ENCODE data around the gene LITAF. TPM values are rescaled to one million over a fixed set of nuclear protein-coding genes. Genes with fewer than 3 reads are reported as not detected.

Gene LITAF
- polyA plus RNA-seq, 1 donor (not counting 4 experiments of a cell fraction or from before 2014, with no cell fraction given): 85.4 TPM

- Histone ChIP-seq H3K9ac (ENCODE audit: control insufficient read depth, extremely low read depth, insufficient read depth, low read length) (no peak overlapping the region), H3K36me3 (ENCODE audit: control insufficient read depth in 2 of 2, extremely low read depth in 1 of 2, insufficient read depth in 2 of 2, low read length in 2 of 2) (peaks cover 13 to 28% of the 10 kb centered on the region in 2 experiments)
- FAIRE-seq: no peak
Measured at GRCh38 chr16:11557801-11558200, 28.9 kb downstream of the LITAF start.

GRCh38 chr16:11556945-11557720 is 29.6 kb downstream of the LITAF start:
- peaks cover 13 to 28% of the 10 kb centered on the region in 2 experiments for H3K36me3 ChIP-seq (ENCODE audit: control insufficient read depth in 2 of 2, extremely low read depth in 1 of 2, insufficient read depth in 2 of 2, low read length in 2 of 2)
- DNase-seq (ENCODE audit: low read depth, low spot score): no peak
- TF ChIP-seq CTCF (optimal IDR thresholded peaks at IDR 0.05 in 1 of 3, IDR thresholded peaks at IDR 0.05 in 1 of 3, conservative IDR thresholded peaks at IDR 0.05 in 1 of 3; ENCODE audit: extremely low read depth in 1 of 3, insufficient read depth in 2 of 3, low read length in 3 of 3) (no peak), EZH2 (IDR thresholded peaks at IDR 0.05; ENCODE audit: low read length) (no peak)
- H2AFZ ChIP-seq (ENCODE audit: control insufficient read depth, low read length): no peak overlapping the region
- H4K20me1 ChIP-seq (ENCODE audit: control insufficient read depth, extremely low read depth, insufficient read depth, low read length): no peaks in the 10 kb centered on the region
- no peaks in the 10 kb centered on the region for H3K9me1 ChIP-seq (ENCODE audit: control insufficient read depth, extremely low read depth, insufficient read depth, low read length)
- no peak overlapping the region for H3K4me2 ChIP-seq (ENCODE audit: control insufficient read depth, extremely low read depth, insufficient read depth, low read depth, low read length)
- peaks cover 28% of the 10 kb centered on the region for H3K4me1 ChIP-seq (ENCODE audit: control insufficient read depth, extremely low read depth, insufficient read depth, low read length)
- H3K27me3 ChIP-seq (ENCODE audit: control insufficient read depth, extremely low read depth, insufficient read depth, low read length): no peaks in the 10 kb centered on the region
- H3K4me3 ChIP-seq (ENCODE audit: control insufficient read depth in 2 of 3, extremely low read depth in 1 of 3, insufficient read depth in 2 of 3, low read depth in 1 of 3, low read length in 3 of 3): no peak overlapping the region
- no peak overlapping the region for H3K9ac ChIP-seq (ENCODE audit: control insufficient read depth, extremely low read depth, insufficient read depth, low read length)
- peaks cover 7% of the 10 kb centered on the region for H3K9me3 ChIP-seq (ENCODE audit: control insufficient read depth, low read depth, low read length)
- dilution Hi-C loops (cut with MboI; ENCODE audit: extremely low pct_ligation_motif_present, low sequenced_read_pairs): no loop called here
- FAIRE-seq: no peak
- H3K27ac ChIP-seq (ENCODE audit: control insufficient read depth, insufficient read depth, low read length): no peak overlapping the region
- H3K79me2 ChIP-seq (ENCODE audit: control insufficient read depth, insufficient read depth, low read length): peaks cover 50% of the 10 kb centered on the region

More at GRCh38 chr16:11557801-11558200, 28.9 kb downstream of the LITAF start:
- no peaks in the 10 kb centered on the region for H3K27me3 ChIP-seq (ENCODE audit: control insufficient read depth, extremely low read depth, insufficient read depth, low read length)
- no peak overlapping the region for H2AFZ ChIP-seq (ENCODE audit: control insufficient read depth, low read length)
- peaks cover 55% of the 10 kb centered on the region for H3K79me2 ChIP-seq (ENCODE audit: control insufficient read depth, insufficient read depth, low read length)
- dilution Hi-C loops (cut with MboI; ENCODE audit: extremely low pct_ligation_motif_present, low sequenced_read_pairs): no loop called here
- H3K4me2 ChIP-seq (ENCODE audit: control insufficient read depth, extremely low read depth, insufficient read depth, low read depth, low read length): no peak overlapping the region
- H3K9me1 ChIP-seq (ENCODE audit: control insufficient read depth, extremely low read depth, insufficient read depth, low read length): no peaks in the 10 kb centered on the region
- H3K4me1 ChIP-seq (ENCODE audit: control insufficient read depth, extremely low read depth, insufficient read depth, low read length): peaks cover 28% of the 10 kb centered on the region
- no peaks in the 10 kb centered on the region for H4K20me1 ChIP-seq (ENCODE audit: control insufficient read depth, extremely low read depth, insufficient read depth, low read length)
- H3K4me3 ChIP-seq (ENCODE audit: control insufficient read depth in 2 of 3, extremely low read depth in 1 of 3, insufficient read depth in 2 of 3, low read depth in 1 of 3, low read length in 3 of 3): no peak overlapping the region
- peaks cover 7% of the 10 kb centered on the region for H3K9me3 ChIP-seq (ENCODE audit: control insufficient read depth, low read depth, low read length)
- no peak for DNase-seq (ENCODE audit: low read depth, low spot score)
- no peak for TF ChIP-seq EZH2 (IDR thresholded peaks at IDR 0.05; ENCODE audit: low read length)
- TF ChIP-seq CTCF (optimal IDR thresholded peaks at IDR 0.05 in 1 of 3, IDR thresholded peaks at IDR 0.05 in 1 of 3, conservative IDR thresholded peaks at IDR 0.05 in 1 of 3; ENCODE audit: extremely low read depth in 1 of 3, insufficient read depth in 2 of 3, low read length in 3 of 3): no peak
- no peak overlapping the region for H3K27ac ChIP-seq (ENCODE audit: control insufficient read depth, insufficient read depth, low read length)

All from keratinocyte (primary cell).